Breast epithelium (tissue), 3 donors: Measurements from ENCODE around the gene LHCGR.

Source experiments
- CTCF ChIP-seq, 3 donors: fragments of 450-650 bp; IDR thresholded peaks; one replicate each; pipeline ENCODE4 v1.5.1; 2016 to 2017; ENCODE audit warnings: antibody characterized with exemption in 3 of 3, mild to moderate bottlenecking in 3 of 3, moderate library complexity in 3 of 3
- POLR2A ChIP-seq: fragments of 450-650 bp; IDR thresholded peaks from one replicate; pipeline ENCODE4 v1.6.1; 2016; ENCODE audit warnings: antibody characterized with exemption, mild to moderate bottlenecking, moderate library complexity
- POLR2AphosphoS5 ChIP-seq, 3 donors: sonication (generic); formaldehyde crosslinking; IDR thresholded peaks; one replicate each; pipeline ENCODE4 v1.6.1; 2017; ENCODE audit warnings: antibody characterized with exemption in 3 of 3

- no peak for TF ChIP-seq CTCF (IDR thresholded peaks at IDR 0.05)
- TF ChIP-seq POLR2AphosphoS5 (IDR thresholded peaks at IDR 0.05) = no peak
- TF ChIP-seq POLR2A = no peak
Measured at GRCh38 chr2:48734576-48735303, 20.8 kb downstream of the LHCGR start.
